GM12873 (cell line): ENCODE results near the gene USP31.

ENCODE experiments used
- CTCF ChIP-seq: IDR thresholded peaks from 2 replicates; pipeline ENCODE4 v1.5.1; 2012; ENCODE audit warnings: low read depth, mild to moderate bottlenecking, moderate library complexity, low read length, control low read depth; ENCODE audit not compliant: insufficient read depth; ENCODE audit errors: missing control alignments

USP31 gene

GRCh38 chr16:23085949-23086348 lies 63.3 kb downstream of the USP31 start:
- TF ChIP-seq CTCF: no peak

- no peak for TF ChIP-seq CTCF
Observed at GRCh38 chr16:23082161-23082788, 67.0 kb downstream of the USP31 start.

- TF ChIP-seq CTCF: no peak
Observed at GRCh38 chr16:23081675-23082119, 67.6 kb downstream of the USP31 start.

- no peak for TF ChIP-seq CTCF
Observed at GRCh38 chr16:23080747-23081146, 68.5 kb downstream of the USP31 start.

GRCh38 chr16:23080329-23080728 lies 68.9 kb downstream of the USP31 start:
- no peak for TF ChIP-seq CTCF

GRCh38 chr16:23079675-23080301 lies 69.5 kb downstream of the USP31 start:
- no peak for TF ChIP-seq CTCF

GRCh38 chr16:23074423-23074822 lies 74.8 kb downstream of the USP31 start:
- TF ChIP-seq CTCF: no peak
